HG03571 (cell line): Measurements from ENCODE around the gene FAM98C.
"Not testable (repeated sequence)": the region's sequence is repeated elsewhere in the genome, so short reads cannot be mapped to it uniquely, and the experiment has no call there.

Experiments
- ATAC-seq: cut with Tn5 transposase; IDR thresholded peaks from one replicate; pipeline ENCODE4 v1.9.1; 2021; ENCODE audit not compliant: unreplicated experiment

Gene FAM98C

DNA sequence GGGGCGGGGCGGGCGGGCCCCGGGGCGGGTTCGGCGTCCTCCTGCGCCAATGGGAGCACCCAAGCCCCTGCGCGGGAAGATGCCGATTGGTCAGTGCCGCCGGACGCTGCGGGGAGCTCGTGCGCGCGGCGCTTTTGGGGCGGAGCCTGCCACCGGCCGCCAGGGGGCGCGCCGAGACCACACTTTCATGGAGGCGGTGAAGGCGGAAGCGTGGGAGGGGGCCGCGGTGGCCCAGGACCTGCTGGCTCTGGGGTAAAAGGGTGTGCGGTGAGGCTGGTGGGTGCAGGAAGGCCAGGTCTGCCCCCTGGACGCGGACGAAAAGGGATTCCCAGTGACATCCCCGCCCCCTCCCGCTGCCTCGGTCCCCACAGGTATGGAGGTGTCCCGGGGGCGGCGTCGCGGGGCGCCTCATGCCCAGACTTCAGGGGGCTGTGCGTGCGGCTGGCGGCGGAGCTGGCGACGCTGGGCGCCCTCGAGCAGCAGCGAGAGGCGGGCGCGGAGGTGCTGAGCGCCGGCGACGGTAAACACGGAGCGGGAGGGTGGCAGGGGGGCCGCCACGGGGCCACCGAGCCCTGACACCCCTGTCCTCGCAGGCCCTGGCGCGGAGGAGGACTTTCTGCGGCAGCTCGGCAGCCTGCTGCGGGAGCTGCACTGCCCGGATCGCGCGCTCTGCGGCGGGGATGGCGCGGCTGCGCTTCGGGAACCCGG lies at the start of gene FAM98C:
Gene FAM98C, plus strand, starts transcription at position 127 of the 708 bp plus-strand sequence. Its CDS starts 61 bp downstream, at position 188.
- ATAC-seq: peak; percentile 75

DNA sequence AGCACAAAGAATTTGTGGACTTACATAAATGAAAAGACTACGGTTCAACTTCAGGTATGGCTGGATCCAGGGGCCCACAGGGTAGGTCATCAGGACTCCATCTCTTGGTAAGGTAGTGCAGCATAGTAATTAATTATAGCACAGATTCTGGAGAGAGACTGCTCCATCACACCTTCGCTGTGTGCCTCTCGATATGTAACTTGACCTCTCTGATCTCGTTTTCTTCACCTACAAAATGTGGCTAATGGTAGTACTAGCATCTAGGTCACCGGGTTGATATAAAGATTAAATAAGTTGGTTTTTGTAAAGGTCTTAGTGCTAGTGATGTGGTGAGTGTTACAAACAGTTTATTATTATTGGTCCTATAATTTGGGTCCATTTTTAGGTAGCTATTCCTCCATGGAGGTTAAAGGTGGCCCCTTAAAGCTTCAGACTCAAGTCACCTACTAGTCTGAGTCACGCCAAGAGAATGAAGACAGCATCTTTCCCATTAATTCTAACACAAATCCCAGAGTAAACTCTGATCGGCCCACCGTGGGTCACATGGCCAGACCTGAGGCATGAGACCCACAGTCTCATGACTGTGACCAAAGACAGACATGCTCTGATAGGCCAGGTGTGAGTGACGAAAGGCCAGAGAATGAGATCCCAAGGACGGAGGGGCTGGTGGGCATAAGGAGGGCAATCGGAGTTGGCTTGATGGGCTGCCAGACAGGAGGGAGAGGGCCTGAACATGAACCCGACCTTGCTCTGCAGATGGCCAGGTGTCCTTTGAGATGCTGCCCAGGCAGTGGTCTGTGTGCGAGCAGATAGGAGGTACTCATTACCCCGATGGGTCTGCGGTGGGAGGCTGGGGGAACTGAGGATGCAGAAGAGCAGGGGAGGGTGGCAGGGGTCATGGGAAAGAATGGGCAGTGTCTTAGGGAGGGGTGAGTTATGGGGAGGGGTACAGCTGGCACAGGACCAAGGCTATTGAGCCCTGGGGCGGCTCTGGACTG lies 46.9 kb upstream of the FAM98C start:
- no peak for ATAC-seq

DNA sequence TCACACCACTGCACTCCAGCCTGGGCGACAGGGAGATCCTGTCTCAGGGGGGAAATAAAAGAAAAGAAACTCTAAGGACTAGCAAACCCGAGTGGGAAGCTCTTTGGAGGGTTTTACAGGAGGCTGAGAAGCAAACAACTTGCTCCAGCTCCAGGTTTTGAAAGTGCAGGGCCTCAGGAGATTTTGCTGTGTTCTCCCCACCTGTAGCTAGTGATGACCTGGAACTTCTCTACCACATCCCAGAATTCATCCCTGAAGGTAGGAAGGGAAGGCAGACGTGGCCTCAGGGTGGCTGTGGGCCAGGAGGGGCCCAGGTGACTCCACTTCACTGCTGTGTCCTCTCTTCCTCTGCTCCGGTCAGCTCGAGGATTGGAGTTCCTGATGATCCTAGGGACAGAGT lies 44.8 kb upstream of the FAM98C start:
- ATAC-seq: no peak

DNA sequence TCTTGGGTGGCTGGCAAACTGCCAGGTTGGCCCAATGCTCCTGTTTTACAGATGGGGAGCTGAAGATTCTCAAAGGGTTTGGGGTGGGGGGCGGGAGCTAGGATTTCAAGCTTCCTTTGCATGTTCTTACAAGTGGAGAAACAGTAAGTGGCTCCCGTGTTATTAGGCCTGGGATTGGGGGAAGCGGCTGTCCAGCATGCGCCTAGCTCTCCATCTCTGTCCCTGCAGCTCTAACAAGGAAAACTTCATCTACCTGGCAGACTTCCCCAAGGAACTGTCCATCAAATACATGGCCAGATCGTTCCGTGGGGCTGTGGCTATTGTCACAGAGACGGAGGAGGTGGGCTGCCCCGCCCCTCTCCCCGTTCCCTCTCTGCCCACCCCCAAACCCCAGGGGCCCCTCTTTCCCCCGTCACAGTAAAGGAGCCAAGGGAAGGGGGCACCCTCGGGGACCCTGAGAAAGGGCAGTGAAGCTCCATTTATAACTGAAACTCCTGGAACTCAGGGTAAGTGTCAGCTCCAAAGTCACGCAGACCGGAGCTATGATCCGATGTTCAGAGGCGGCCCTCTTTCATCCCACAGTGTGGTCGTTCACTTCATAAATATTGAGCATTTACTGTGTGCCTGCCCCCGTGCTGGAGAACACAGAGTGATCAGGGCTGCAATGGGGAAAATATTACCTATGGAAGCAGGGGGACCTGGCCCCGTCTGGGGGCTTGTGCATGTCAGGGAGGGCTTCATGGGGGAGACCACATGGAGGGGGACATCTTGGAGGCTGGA lies 43.5 kb upstream of the FAM98C start:
- ATAC-seq: no peak

DNA sequence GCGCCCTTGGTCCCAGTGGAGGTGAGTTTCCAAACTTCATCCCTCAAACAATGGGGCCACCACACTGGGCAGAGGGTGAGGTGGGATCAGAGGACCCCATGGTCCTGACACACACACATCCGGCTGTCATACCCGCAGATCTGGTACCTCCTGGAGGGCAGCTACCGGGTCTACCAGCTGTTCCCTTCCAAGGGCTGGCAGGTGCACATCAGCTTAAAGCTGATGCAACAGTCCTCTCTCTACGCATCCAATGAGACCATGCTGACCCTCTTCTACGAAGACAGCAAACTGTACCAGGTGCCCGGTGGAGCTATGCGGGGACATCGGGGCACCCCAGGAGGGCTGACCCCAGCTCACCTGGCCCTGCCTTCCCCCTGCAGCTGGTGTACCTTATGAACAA lies 42.5 kb upstream of the FAM98C start:
- ATAC-seq: no peak

DNA sequence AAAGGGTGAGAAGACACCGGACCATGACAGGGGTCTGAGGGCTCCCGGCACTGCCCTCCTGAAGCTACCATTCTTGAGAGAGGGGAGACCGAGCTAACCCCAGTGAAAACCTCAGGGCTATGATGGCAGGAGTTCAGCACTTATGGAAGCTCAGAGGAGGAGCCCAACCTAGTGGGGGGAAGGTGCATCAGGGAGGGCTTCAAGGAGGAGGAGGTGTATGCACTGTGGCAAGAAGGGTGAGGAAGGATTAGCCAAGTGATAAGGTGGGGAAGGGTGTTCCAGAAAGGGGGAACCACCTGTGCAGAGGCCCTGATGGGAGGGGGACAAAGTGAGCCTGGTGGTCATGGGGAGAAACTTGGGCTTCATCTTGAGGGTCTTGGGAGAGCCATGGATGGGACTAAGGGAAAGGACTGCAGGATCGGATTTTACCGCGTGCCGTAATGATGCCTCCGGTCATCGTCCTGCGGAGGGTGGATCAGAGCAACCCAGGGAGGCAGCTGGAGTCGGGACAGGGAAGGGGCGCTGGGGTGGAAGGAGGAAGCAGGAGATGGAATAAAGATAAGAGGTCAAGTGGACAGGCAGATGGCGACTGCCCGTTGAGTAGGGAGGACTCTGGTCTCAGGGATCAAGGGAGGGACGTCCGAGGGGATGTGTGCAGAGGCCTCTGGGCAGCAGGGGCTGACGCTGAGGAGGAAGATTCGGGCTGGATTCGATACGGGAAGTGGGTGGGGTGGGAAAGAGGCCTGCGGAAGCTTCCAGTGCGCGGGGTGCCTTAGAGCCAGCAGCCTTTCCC lies 41.9 kb upstream of the FAM98C start:
- ATAC-seq: no peak

DNA sequence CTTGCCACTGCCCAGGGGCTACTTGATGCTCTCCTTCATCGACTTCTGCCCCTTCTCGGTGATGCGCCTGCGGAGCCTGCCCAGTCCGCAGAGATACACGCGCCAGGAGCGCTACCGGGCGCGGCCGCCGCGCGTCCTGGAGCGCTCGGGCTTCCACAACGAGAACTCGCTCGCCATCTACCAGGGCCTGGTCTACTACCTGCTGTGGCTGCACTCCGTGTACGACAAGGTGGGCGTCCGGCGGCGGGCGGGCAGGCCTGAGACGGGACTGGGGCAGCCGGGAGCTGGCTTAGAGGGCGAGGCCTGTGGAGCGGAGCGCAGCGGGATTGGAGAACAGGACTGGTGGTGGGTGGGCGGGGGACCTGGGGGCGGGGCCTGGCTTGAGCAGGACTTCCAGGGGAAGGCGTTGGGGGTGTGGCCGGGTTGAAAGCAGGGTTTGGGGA lies 41.2 kb upstream of the FAM98C start:
- no peak for ATAC-seq

DNA sequence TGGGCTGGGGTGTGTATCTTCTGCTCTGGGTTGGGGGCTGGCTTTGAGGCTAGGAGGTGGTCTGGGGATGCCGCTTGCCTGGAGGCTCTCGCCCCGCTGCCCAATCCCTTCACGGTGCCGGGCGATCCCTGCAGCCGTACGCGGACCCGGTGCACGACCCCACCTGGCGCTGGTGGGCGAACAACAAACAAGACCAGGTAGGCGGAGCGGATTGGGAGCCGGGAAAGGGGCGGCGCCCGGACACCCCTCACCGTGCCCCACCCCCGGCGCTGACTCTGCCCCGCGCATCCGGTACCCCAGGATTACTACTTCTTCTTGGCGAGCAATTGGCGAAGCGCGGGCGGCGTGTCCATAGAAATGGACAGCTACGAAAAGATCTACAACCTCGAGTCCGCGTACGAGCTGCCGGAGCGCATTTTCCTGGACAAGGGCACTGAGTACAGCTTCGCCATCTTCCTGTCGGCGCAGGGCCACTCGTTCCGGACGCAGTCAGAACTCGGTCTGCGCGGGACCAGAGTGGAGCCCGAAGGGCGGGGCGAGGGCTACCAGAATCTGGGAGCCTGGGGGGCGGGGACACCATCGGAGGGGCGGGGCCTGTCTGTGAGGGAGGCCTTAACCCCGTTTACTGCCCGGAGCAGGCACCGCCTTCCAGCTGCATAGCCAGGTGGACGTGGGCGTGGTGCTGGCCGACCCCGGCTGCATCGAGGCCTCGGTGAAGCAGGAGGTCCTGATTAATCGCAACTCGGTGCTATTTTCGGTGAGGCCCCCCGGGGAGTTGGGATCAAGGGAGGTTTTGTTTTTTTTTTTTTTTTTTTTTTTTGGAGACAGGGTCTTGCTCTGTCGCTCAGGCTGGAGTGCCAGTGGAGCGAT lies 40.6 kb upstream of the FAM98C start:
- no peak for ATAC-seq

DNA sequence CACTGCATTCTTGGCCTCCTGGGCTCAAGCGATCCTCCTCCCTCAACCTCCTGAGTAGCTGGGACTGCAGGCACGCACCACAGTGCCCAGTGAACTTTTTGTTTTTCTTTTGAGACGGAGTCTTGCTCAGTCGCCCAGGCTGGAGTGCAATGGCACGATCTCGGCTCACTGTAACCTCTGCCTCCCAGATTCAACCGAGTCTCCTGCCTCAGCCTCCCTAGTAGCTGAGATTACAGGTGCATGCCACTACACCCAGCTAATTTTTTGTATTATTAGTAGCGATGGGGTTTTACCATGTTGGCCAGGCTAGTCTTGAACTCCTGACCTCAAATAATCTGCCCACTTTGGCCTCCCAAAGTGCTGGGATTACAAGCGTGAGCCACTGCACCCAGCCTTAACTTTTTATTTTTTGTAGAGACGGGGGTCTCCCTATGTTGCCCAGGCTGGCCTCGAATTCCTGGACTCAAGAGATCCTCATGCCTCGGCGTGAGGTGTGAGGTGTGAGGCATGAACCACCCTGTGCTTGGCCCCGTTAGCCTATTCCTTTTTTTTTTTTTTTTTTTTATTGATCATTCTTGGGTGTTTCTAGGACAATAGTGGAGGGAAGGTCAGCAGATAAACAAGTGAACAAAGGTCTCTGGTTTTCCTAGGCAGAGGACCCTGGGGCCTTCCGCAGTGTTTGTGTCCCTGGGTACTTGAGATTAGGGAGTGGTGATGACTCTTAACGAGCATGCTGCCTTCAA lies 39.8 kb upstream of the FAM98C start:
- ATAC-seq: not testable (repeated sequence)

DNA sequence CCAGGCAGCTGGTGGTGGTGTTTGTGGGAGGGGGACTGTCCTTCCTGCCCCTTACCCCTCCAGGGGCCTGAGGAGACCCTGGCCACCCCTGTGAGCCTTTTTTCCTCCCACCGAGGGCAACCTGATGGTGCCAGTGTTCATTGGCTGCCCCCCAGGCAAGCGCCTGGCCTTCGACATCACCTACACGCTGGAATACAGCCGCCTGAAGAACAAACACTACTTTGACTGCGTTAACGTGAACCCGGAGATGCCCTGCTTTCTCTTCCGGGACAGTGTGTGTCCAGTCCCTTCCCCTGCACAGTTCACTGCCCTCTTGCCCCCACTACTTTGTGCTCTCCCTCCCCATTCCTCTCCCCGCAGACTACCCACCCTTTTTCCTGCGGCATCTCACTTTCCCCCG lies 35.9 kb upstream of the FAM98C start:
- no peak for ATAC-seq

DNA sequence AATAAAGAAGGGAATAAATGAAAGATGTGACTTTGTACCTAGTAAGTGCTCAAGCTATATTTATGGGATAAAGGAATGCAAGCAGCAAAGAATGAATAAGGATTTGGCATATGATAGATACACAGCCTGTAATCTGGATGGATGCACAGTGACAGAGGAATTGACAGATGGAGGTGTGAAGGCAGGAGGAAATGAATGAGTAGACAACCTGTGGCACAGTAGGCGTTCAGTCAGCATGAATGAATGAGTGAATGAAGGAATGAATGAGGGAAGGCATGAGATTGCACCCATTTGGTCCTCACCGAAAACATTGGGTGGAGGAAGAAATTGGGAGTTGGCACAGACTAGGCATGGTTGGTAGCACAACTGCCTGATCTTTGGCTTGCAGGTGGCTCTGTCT lies 33.3 kb upstream of the FAM98C start:
- ATAC-seq: no peak

DNA sequence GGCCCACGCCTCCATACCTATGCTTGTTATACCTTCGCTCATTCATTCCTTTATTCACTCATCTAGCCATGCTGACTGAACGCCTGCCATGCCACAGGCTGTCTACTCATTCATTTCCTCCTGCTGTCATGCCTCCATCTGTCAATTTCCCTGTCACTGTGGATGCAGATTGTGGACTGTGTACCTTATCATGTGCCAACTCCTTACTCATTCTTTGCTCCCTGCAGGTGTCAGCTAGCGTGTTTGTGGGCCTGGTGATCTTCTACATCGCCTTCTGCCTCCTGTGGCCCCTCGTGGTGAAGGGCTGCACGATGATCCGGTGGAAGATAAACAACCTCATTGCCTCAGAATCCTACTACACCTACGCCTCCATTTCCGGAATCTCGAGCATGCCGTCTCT lies 32.6 kb upstream of the FAM98C start:
- ATAC-seq: no peak

DNA sequence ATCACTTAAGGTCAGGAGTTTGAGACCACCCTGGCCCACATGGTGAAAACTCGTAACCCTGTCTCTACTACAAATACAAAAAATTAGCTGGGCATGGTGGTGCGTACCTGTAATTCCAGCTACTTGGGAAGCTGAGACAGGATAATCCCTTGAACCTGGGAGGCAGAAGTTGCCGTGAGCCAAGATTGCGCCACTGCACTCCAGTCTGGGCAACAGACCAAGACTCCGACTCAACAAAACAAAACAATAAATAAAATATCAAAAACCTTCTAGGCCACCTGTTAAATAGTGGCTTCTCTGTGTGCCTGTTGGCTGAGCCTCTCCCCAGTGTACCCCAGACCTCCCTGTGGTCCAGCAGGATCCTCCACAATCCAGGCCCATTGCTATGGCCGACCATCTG lies 31.8 kb upstream of the FAM98C start:
- ATAC-seq: no peak

DNA sequence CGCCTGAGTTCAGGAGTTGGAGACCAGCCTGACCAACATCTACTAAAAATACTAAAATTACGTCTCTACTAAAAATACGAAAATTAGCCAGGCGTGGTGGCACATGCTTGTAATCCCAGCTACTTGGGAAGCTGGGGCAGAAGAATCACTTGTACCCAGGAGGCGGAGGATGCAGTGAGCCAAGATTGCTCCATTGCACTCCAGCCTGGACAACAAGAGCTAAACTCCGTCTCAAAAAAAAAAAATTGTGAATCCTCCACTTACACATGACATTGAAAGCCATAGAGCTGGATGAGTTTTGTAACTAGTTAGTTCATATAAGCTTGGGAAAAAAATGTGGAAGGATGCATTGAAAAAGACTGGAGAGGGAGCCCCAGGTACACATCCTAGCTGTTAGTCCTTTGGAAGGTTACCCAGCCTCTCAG lies 29.0 kb upstream of the FAM98C start:
- no peak for ATAC-seq

DNA sequence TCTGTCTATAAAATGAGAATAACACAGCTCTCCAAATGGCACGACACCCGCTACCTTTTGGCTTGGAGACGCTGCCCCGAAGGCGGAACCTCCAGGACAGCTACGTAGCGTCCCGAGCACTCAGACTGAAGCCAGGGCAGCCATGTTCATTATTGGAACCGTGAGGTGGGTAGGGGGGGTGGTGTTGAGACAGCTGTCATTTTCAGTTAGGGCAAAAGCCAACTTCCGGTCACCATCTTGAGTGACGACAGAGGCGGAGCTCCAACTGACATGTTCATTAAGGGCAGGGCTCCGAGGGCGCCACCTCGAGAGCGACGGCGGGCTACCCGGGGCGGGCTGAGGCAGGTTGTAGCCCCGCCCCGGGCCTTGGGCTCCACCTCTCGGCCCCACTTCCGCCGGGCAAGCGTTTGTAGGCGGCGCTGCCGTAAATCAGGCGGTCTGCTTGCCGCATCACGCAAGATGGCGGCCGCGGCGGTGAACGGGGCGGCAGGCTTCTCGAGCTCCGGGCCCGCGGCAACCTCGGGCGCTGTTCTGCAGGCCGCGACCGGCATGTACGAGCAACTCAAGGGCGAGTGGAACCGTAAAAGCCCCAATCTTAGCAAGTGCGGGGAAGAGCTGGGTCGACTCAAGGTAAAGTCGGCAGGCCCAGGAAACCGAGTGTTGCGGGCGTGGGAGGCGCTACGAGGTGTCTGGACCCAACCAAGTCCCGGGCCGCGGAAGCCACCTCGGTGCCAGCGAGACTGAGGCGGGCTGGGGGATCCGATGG lies 28.4 kb upstream of the FAM98C start, which contains the start of gene PSMD8:
Gene PSMD8, plus strand, starts transcription at position 240 of the 766 bp plus-strand sequence. Its CDS starts 31 bp downstream, at position 271.
- ATAC-seq: peak; percentile 95

DNA sequence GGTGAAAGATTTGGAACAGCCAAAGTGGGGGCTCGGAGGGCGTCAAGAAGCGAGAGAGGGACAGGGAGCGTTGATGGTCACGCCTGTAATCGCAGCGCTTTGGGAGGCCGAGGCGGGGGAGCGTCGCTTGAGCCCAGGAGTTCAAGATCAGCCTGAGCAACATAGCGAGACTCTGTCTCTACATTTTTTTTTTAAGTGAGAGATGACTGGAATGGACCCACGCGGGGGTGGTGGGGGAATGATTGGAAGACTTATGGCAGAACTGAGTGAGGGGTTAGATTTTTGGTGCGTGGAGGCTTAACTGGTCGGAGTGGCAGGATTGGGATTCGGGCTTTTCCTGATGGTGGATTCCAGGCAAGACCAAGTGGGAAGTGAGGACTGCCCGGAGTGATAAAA lies 27.8 kb upstream of the FAM98C start:
- ATAC-seq: no peak

DNA sequence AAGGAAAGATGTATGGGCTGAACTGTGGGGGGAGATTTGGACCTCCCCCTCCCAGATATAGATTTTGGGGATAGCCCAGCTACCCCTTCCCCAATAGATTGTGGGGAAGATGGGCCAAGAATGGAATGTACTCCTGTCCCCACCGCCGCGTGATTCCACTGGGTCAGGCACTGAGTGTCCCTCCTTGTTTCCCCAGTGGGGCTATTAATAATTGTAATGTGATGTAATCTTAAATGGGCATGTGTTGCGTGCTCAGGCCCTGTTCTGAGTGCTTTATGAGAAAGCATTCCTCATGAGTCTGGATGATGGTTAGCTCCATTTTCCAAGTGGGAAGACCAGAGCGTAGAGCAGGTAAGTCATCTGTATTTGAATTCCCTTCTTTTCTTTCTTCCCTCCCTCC lies 27.1 kb upstream of the FAM98C start:
- no peak for ATAC-seq

DNA sequence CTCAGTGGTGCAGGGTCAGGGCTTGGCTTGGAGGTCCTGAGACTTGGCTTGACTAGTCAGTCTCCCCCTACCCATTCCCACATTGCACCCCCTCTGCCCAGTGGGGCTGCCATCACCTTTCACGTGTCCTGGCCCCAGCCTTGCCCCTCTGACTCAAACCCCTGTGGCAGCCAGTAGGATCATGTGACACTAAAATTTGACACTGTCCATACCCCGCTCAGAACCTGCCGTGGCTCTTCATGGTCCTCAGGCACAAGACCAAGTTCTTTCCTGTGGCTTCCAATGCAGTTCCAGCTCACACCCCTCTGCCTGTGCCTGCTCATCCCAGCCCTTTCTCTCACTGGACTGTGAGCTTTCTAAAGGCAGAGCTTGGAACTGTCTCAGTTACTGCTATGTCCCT lies 26.3 kb upstream of the FAM98C start:
- ATAC-seq: no peak
